ENCODE results near the gene CACHD1.
"Not testable (repeated sequence)": the region's sequence is repeated elsewhere in the genome, so short reads cannot be mapped to it uniquely, and the experiment has no call there.

Gene CACHD1

DNA sequence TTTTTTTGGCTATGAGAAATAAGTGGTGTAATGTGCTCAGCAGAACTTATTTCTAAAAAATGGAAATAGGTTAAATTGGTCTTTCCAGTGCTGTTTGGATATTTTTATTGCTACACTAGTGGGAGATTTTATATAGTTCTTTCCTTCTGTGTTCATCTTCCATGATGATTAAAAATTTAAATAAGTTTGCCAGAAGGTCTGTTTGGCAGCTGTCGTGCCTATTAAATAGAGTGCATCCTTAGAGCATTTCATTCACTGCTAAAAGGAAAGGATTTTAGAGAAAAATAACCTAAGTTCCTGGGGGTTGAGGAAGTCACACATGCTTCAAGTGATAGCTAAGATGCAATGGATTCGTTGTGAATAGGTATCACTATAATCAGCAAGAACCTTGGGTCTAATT is 245.3 kb downstream of the CACHD1 start:
- no peak for DNase-seq

DNA sequence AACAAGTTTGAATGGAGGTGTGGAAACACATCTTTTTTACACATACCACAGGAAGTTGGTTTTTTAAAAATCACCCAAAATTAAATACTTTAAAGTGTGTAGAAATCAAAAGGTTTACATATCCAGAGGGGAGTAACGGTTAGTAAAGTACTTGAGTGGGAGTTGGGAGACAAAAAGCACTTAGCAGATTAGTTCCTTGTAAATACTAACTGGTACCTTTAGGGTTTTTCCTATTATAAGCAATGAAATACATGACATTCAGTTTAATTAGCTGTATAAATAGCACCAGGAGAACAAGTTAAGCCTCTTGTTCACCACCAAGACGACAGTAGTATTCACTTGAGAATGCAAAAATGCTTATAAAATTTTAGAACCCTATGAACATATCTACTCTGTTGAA is 251.2 kb downstream of the CACHD1 start:
- no peak for DNase-seq

DNA sequence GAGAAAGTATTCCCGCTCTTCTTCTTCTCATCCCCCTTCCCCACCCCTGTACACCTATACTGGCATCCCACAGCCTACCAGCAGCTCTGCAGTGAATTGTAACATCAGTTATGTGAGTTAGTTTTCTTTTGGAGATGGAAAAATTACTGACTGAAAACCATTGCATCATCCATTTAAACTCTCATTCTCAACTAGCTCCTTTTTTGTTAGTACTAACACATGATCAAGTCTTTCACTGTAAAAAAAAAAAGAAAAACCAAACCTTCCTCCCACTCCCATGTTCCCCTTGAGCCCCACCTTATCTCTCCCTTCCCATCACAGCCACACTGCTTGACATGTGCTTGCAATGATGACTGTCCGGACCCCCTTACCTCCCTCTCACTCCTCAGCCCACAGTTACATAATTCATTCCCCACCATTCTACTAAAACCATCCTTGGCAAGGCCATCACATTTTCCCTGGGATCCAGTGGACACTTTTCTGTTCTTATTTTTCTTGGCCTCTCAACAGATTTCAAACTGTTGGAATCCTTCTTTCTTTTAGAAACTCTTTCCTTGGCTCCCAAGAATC is 251.7 kb downstream of the CACHD1 start:
- no peak for DNase-seq

DNA sequence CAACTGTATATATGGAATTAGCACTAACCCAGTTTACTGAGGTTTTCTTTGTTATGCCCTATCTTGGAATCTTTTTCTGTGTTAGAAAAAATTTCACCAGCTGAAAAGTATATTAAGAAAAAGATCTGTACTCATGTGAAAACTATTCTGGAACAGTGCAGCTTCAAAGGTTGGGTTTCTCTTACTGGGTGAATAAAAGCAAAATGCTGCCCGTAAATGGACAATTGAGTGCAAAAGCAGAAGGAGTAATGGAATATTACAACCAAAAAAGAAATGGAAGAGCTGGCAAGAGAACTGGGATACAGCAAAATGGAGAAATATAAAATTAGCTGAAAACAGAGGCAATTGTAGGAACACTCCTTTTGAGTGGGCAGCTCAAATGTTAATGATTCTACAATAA is 257.9 kb downstream of the CACHD1 start:
- no peak for DNase-seq

DNA sequence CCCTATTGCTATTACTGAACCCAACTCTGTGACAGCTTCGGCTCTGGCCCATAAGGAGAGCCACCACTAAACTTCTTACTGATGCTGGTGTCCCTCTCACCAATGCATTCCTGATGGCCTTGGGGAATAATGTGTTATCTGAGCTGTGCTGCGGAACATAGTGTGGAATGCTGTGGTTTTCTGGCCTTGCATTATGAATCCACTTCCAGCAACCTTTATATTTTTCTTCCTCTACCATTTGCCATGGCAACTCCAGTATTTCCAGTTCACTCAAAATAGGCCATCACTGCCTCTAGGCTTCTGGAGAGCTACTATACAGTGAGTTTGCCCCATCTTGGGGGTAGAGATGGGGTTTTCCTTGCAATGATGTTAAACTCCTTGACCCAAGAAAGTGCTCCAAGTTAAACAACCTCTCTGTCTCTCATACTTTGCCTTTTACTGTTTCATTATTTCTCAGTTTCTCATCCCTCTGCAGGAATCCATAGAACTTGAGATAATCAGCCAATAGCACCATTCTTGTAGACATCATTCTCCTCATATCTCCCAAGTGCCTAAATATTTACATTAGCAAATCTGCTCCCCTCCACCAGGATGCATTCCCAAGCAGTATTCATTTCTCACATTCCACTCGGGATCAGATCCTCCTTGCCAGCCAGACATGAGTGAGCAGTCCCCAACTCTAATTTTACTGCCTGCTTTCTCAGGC is 263.8 kb downstream of the CACHD1 start:
- DNase-seq: no peak

DNA sequence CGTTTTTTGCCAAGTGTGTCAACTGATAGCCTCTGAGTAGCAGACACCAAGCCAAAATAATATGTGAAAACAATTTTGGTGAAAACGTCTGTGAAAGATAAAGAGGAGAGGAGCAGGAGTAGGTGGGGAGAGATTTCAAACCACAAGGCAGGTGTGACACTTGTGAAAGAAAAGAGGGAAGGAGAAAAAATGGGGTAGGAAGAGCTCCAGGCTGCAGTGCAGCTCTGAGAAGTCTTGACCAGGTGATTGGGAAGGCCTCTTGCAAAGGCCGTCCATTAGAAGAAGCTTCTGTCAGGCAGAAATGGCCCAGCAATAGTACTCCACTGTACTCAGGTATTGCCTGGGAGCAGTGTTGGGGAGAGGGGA is 264.3 kb downstream of the CACHD1 start:
- no peak for DNase-seq

DNA sequence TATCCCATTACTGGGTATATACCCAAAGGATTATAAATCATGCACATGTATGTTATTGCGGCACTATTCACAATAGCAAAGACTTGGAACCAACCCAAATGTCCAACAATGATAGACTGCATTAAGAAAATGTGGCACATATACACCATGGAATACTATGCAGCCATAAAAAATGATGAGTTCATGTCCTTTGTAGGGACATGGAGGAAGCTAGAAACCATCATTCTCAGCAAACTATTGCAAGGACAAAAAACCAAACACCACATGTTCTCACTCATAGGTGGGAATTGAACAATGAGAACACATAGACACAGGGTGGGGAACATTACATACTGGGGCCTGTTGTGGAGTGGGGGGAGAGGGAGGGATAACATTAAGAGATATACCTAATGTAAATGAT is 270.8 kb downstream of the CACHD1 start:
- DNase-seq: not testable (repeated sequence)
